GM12874 (cell line): ENCODE measurements around the gene MRPL51.

Source experiments
- CTCF ChIP-seq: IDR thresholded peaks from 2 replicates; pipeline ENCODE4 v1.5.1; 2011; ENCODE audit warnings: low read depth, mild to moderate bottlenecking, control low read depth, low read length, moderate library complexity; ENCODE audit not compliant: insufficient read depth

MRPL51 gene

DNA sequence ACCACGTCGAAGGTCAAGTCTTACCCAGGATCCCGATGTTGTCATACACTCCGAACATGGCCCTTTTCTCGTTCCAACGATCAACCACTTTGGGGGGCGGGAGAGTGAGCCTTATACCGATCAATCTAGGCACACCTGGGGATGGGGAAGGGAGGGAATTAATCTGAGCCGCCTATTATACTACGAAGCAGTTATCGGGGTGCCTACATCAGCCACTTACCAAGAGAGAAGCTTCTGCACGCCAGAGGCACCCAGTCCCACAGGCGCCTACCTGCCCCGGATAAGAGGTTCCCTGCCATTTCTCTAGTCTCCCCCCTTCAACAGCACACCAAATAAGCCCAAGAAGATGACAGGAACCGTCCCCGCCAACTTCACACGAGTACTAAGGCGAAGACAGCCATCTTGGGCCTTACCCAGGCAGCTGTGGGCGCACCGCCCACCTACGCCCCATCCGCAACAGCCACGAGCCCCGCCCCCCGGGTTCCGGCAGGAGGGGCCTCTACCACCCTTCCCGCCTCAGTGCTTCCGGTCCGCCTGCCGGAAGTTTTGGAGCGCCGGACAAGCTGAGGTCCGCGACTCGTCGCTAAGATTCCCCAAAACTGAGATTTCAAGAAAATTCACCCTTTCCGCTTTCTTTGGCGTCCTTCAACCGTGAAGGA is at the start of gene MRPL51:
MRPL51 (minus strand) TSS at position 425 of the 659 bp plus-strand sequence; CDS start at position 299, 126 bp downstream.
- TF ChIP-seq CTCF, result no peak

- TF ChIP-seq CTCF, result no peak
These were observed 49.3 kb upstream of the MRPL51 start for GRCh38 chr12:6542209-6543009.

DNA sequence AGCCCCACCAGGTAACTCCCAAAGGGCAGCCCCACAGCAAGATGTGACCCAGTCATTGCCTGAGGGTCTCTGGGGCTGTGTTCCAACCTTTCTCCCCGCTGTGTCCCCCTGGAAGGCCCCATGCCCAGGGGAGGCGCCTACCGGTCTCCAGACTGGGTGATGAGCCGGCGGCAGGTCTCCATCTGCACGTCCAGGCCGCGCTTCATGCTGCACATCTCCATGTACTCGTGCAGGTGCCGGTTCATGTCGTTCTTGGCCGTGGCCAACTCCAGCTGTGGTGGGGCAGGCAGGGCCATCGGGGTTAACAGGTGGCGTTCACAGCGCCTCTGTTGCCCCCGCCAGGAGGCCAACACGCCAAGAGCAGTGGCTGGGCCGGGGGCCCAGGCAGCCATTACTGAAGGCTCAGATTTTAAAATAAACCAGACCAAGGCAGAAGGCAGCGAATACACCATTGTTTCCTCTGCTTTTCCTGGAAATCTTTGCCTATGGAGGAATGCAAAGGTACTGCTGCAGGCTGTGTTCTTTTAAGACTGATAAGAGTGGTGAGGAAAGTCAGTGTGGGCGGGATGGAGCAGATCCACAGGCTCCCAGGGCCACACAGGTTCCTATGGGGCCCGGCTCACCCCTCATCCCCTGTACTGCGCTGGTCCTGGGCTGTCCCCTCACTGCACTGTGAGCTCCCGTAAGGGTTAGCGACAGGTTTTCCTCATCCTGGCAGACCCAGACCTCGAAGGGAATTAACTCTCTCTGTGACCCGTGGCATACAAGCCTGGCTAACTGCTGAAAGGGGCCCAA is 48.5 kb upstream of the MRPL51 start:
- TF ChIP-seq CTCF, result no peak

DNA sequence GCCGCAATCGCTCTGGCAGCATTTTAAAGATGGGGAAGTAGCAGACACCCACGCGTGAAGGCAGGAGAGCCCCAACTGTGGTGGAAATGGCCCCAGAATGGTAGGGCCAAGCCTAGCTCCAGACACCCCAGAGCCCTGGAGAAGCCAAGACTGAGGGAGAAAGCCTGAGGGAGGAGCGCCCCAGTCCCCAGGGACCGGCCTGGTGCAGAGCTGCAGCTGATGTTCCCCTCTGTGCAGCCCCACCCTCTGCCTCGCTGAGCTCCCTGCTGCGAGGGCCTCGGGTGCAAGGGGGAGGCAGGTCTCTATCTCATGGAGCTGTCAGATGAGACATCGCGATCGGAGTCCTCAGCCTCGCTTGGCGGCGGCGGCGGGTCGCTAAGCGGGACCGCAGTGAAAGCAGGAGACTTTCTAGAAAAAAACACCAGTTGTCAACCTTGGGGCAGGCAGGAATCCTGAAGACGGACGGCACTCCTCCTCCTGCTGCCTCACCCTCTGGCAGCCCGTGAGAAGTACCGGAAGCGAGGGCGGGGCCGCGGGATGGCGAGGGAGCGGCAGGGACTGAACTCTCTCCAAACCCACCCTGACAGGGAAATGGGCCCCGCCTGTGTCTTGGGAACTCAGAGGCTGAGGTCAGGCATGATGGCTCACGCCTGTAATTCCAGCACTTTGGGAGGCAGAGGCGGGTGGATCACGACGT is 47.3 kb upstream of the MRPL51 start:
- TF ChIP-seq CTCF, result peak; percentile 16; the same call in 1 of the 2 replicates

- no peak for TF ChIP-seq CTCF
These were observed 46.7 kb upstream of the MRPL51 start for GRCh38 chr12:6539707-6540134.

GRCh38 chr12:6539314-6539682 is 46.2 kb upstream of the MRPL51 start:
- TF ChIP-seq CTCF, result no peak
